ENCODE results near the gene SLC30A4.

The SLC30A4 gene

GRCh38 chr15:45522328-45523165 is at the start of gene SLC30A4:
Gene SLC30A4, minus strand, starts transcription at chr15:45522755. Its CDS starts 401 bp downstream, at chr15:45522354.
- H3K9me3 Mint-ChIP-seq, result no peaks in the 10 kb centered on the region
- H3K36me3 Mint-ChIP-seq, result peaks cover 2% of the 10 kb centered on the region
- H3K4me1 Mint-ChIP-seq, result peaks cover 34% of the 10 kb centered on the region
- H3K27ac Mint-ChIP-seq, result peak within 1 kb of the TSS; percentile 73
- H3K4me3 Mint-ChIP-seq, result peak within 1 kb of the TSS; percentile 89
- H3K27me3 Mint-ChIP-seq, result no peaks in the 10 kb centered on the region

- H3K27ac Mint-ChIP-seq, result no peak overlapping the region
- H3K36me3 Mint-ChIP-seq, result no peaks in the 10 kb centered on the region
- H3K9me3 Mint-ChIP-seq, result no peaks in the 10 kb centered on the region
- peaks cover 8% of the 10 kb centered on the region for H3K27me3 Mint-ChIP-seq
- H3K4me3 Mint-ChIP-seq, result no peak overlapping the region
- H3K4me1 Mint-ChIP-seq, result no peaks in the 10 kb centered on the region
These were observed 33.5 kb upstream of the SLC30A4 start for GRCh38 chr15:45555934-45556608.

GRCh38 chr15:45551676-45552075 is 29.1 kb upstream of the SLC30A4 start:
- no peaks in the 10 kb centered on the region for H3K4me1 Mint-ChIP-seq
- no peaks in the 10 kb centered on the region for H3K36me3 Mint-ChIP-seq
- no peak overlapping the region for H3K27ac Mint-ChIP-seq
- H3K27me3 Mint-ChIP-seq, result peaks cover 5% of the 10 kb centered on the region
- H3K9me3 Mint-ChIP-seq, result no peaks in the 10 kb centered on the region
- H3K4me3 Mint-ChIP-seq, result no peak overlapping the region

GRCh38 chr15:45550436-45550835 is 27.9 kb upstream of the SLC30A4 start:
- Mint-ChIP-seq H3K4me3 (no peak overlapping the region), H3K4me1 (no peaks in the 10 kb centered on the region), H3K36me3 (no peaks in the 10 kb centered on the region), H3K27ac (no peak overlapping the region), H3K9me3 (no peaks in the 10 kb centered on the region), H3K27me3 (peaks cover 5% of the 10 kb centered on the region)

- no peaks in the 10 kb centered on the region for H3K9me3 Mint-ChIP-seq
- H3K27me3 Mint-ChIP-seq, result peaks cover 4% of the 10 kb centered on the region
- H3K27ac Mint-ChIP-seq, result no peak overlapping the region
- no peaks in the 10 kb centered on the region for H3K36me3 Mint-ChIP-seq
- no peaks in the 10 kb centered on the region for H3K4me1 Mint-ChIP-seq
- H3K4me3 Mint-ChIP-seq, result no peak overlapping the region
These were observed 27.1 kb upstream of the SLC30A4 start for GRCh38 chr15:45549541-45550220.

GRCh38 chr15:45548753-45549520 is 26.4 kb upstream of the SLC30A4 start:
- no peak overlapping the region for H3K4me3 Mint-ChIP-seq
- no peaks in the 10 kb centered on the region for H3K9me3 Mint-ChIP-seq
- H3K27ac Mint-ChIP-seq, result no peak overlapping the region
- H3K36me3 Mint-ChIP-seq, result no peaks in the 10 kb centered on the region
- no peaks in the 10 kb centered on the region for H3K4me1 Mint-ChIP-seq
- H3K27me3 Mint-ChIP-seq, result peaks cover 2% of the 10 kb centered on the region

- Mint-ChIP-seq H3K4me3 (no peak overlapping the region), H3K36me3 (no peaks in the 10 kb centered on the region)
These were observed 24.2 kb upstream of the SLC30A4 start for GRCh38 chr15:45546789-45547188.

GRCh38 chr15:45544266-45545023 is 21.9 kb upstream of the SLC30A4 start:
- Mint-ChIP-seq H3K27ac (no peak overlapping the region), H3K27me3 (peaks cover 2% of the 10 kb centered on the region), H3K4me1 (no peaks in the 10 kb centered on the region), H3K9me3 (no peaks in the 10 kb centered on the region), H3K4me3 (no peak overlapping the region), H3K36me3 (no peaks in the 10 kb centered on the region)

More at GRCh38 chr15:45546789-45547188, 24.2 kb upstream of the SLC30A4 start:
- no peaks in the 10 kb centered on the region for H3K4me1 Mint-ChIP-seq
- H3K27ac Mint-ChIP-seq, result no peak overlapping the region
- peaks cover 2% of the 10 kb centered on the region for H3K27me3 Mint-ChIP-seq
- no peaks in the 10 kb centered on the region for H3K9me3 Mint-ChIP-seq

GRCh38 chr15:45543051-45543450 is 20.5 kb upstream of the SLC30A4 start:
- no peaks in the 10 kb centered on the region for H3K9me3 Mint-ChIP-seq
- H3K27me3 Mint-ChIP-seq, result peaks cover 2% of the 10 kb centered on the region
- H3K4me1 Mint-ChIP-seq, result no peaks in the 10 kb centered on the region
- no peak overlapping the region for H3K27ac Mint-ChIP-seq
- no peak overlapping the region for H3K4me3 Mint-ChIP-seq
- H3K36me3 Mint-ChIP-seq, result no peaks in the 10 kb centered on the region

- Mint-ChIP-seq H3K4me1 (no peaks in the 10 kb centered on the region), H3K36me3 (no peaks in the 10 kb centered on the region), H3K27ac (no peak overlapping the region), H3K27me3 (no peaks in the 10 kb centered on the region), H3K4me3 (no peak overlapping the region), H3K9me3 (no peaks in the 10 kb centered on the region)
These were observed 18.0 kb upstream of the SLC30A4 start for GRCh38 chr15:45540531-45540930.

GRCh38 chr15:45539680-45540079 is 17.1 kb upstream of the SLC30A4 start:
- no peaks in the 10 kb centered on the region for H3K9me3 Mint-ChIP-seq
- no peaks in the 10 kb centered on the region for H3K36me3 Mint-ChIP-seq
- H3K4me3 Mint-ChIP-seq, result no peak overlapping the region
- H3K27ac Mint-ChIP-seq, result no peak overlapping the region
- H3K27me3 Mint-ChIP-seq, result no peaks in the 10 kb centered on the region
- H3K4me1 Mint-ChIP-seq, result no peaks in the 10 kb centered on the region

- Mint-ChIP-seq H3K27me3 (no peaks in the 10 kb centered on the region), H3K9me3 (no peaks in the 10 kb centered on the region), H3K36me3 (no peaks in the 10 kb centered on the region), H3K4me1 (no peaks in the 10 kb centered on the region), H3K4me3 (no peak overlapping the region), H3K27ac (no peak overlapping the region)
These were observed 14.4 kb upstream of the SLC30A4 start for GRCh38 chr15:45536934-45537333.

- H3K27ac Mint-ChIP-seq, result no peak overlapping the region
- H3K27me3 Mint-ChIP-seq, result no peaks in the 10 kb centered on the region
- no peaks in the 10 kb centered on the region for H3K36me3 Mint-ChIP-seq
- no peaks in the 10 kb centered on the region for H3K4me1 Mint-ChIP-seq
- H3K9me3 Mint-ChIP-seq, result no peaks in the 10 kb centered on the region
- no peak overlapping the region for H3K4me3 Mint-ChIP-seq
These were observed 13.0 kb upstream of the SLC30A4 start for GRCh38 chr15:45535486-45536042.

GRCh38 chr15:45534821-45535220 is 12.3 kb upstream of the SLC30A4 start:
- Mint-ChIP-seq H3K4me1 (no peaks in the 10 kb centered on the region), H3K9me3 (no peaks in the 10 kb centered on the region), H3K27ac (no peak overlapping the region), H3K36me3 (no peaks in the 10 kb centered on the region), H3K27me3 (no peaks in the 10 kb centered on the region), H3K4me3 (no peak overlapping the region)

Data from activated naive CD4-positive, alpha-beta T cell treated with anti-CD3 and anti-CD28 coated beads, Interleukin-2, amount 50 U/mL, for 24 hours (primary cell).